Measurements from ENCODE around the gene TOMM7.

TOMM7 gene

DNA sequence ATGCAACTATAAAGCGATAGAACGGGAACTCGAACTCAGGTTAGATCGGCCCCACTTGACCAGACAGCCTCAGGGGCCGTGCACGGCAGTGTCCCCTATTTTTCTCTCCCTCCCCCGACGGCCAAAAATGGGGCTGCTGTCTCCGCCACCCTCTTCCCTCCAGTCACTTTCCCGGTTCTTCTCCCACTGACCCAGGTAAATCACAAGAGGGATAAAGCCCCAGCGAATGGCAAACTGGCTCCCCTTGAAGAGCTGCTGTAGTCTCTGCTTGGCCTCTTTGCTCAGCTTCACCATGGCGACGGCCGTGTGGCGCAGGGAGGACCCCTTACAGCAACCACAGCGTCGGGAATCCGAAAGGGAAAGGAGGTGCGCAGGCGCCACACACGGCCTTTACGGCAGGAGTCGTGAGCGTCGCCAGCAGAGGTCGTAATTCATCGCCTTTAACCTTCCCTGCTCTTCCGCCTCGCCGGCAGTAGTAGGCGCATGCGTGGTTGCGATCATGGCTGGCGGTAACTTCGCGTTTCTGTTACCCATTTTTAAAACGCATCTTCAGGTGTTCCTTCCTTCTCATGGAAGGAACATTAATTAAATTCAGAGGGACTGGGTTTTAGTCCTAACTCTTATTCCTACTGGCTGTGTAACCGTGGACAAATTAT is at the start of gene TOMM7:
Gene TOMM7 (minus strand): TSS at position 364 of the 656 bp plus-strand sequence. CDS start 70 bp downstream, at position 294.
- peak within 1 kb of the TSS; percentile 85 for H3K4me3 ChIP-seq (ENCODE audit: low read depth, low read length)
- TF ChIP-seq, protein P1, sequence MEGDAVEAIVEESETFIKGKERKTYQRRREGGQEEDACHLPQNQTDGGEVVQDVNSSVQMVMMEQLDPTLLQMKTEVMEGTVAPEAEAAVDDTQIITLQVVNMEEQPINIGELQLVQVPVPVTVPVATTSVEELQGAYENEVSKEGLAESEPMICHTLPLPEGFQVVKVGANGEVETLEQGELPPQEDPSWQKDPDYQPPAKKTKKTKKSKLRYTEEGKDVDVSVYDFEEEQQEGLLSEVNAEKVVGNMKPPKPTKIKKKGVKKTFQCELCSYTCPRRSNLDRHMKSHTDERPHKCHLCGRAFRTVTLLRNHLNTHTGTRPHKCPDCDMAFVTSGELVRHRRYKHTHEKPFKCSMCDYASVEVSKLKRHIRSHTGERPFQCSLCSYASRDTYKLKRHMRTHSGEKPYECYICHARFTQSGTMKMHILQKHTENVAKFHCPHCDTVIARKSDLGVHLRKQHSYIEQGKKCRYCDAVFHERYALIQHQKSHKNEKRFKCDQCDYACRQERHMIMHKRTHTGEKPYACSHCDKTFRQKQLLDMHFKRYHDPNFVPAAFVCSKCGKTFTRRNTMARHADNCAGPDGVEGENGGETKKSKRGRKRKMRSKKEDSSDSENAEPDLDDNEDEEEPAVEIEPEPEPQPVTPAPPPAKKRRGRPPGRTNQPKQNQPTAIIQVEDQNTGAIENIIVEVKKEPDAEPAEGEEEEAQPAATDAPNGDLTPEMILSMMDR (IDR thresholded peaks at IDR 0.05; ENCODE audit: low read depth, low read length): peak; percentile 17
- in situ Hi-C loops (cut with HindIII; ENCODE audit: low sequenced_read_pairs): no loop called here
- peak; percentile 97 for DNase-seq (ENCODE audit: low read depth, low spot score)

- TF ChIP-seq, protein P1 (IDR thresholded peaks at IDR 0.05; ENCODE audit: low read depth, low read length): no peak
- in situ Hi-C loops (cut with HindIII; ENCODE audit: low sequenced_read_pairs): no loop called here
- no peak for DNase-seq (ENCODE audit: low read depth, low spot score)
- no peak overlapping the region for H3K4me3 ChIP-seq (ENCODE audit: low read depth, low read length)
These were observed 49.6 kb upstream of the TOMM7 start for GRCh38 chr7:22872096-22872807.

GRCh38 chr7:22871661-22872060 is 49.0 kb upstream of the TOMM7 start:
- in situ Hi-C loops (cut with HindIII; ENCODE audit: low sequenced_read_pairs): no loop called here
- DNase-seq (ENCODE audit: low read depth, low spot score): no peak
- H3K4me3 ChIP-seq (ENCODE audit: low read depth, low read length): no peak overlapping the region
- TF ChIP-seq, protein P1 (IDR thresholded peaks at IDR 0.05; ENCODE audit: low read depth, low read length): no peak

- no peak overlapping the region for H3K4me3 ChIP-seq (ENCODE audit: low read depth, low read length)
- TF ChIP-seq, protein P1 (IDR thresholded peaks at IDR 0.05; ENCODE audit: low read depth, low read length): no peak
- in situ Hi-C loops (cut with HindIII; ENCODE audit: low sequenced_read_pairs): no loop called here
- no peak for DNase-seq (ENCODE audit: low read depth, low spot score)
These were observed 45.9 kb upstream of the TOMM7 start for GRCh38 chr7:22868509-22868908.

DNA sequence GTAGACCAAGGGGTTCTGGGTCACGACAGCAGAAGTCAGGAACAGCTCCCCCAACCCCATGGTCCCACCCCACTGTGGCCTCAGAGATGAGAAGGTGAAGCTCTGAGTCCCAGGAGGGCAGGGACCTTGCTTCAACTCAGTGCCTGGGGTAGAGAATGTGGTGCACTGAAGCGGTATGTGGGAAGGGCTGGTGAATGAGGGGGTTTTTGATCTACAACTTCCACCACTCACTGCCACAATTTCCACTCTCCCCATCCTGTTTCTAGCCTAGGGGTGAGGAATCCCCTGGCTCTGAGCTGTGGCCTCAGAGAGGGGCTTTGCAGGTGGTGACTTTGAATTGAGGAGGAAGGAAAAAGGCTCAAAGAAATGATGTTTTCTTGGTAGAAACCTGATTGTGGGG is 44.9 kb upstream of the TOMM7 start:
- TF ChIP-seq, protein P1 (IDR thresholded peaks at IDR 0.05; ENCODE audit: low read depth, low read length): no peak
- DNase-seq (ENCODE audit: low read depth, low spot score): no peak
- H3K4me3 ChIP-seq (ENCODE audit: low read depth, low read length): no peak overlapping the region
- in situ Hi-C loops (cut with HindIII; ENCODE audit: low sequenced_read_pairs): no loop called here

- in situ Hi-C loops (cut with HindIII; ENCODE audit: low sequenced_read_pairs): no loop called here
- TF ChIP-seq, protein P1 (IDR thresholded peaks at IDR 0.05; ENCODE audit: low read depth, low read length): no peak
- DNase-seq (ENCODE audit: low read depth, low spot score): no peak
- H3K4me3 ChIP-seq (ENCODE audit: low read depth, low read length): no peak overlapping the region
These were observed 44.4 kb upstream of the TOMM7 start for GRCh38 chr7:22867003-22867402.

Measured in astrocyte of the spinal cord (primary cell).